RWPE2 (cell line): Measurements from ENCODE around the gene OAS3.

Source experiments
- ATAC-seq: fragments of 200-7000 bp; cut with Tn5 transposase; 3 replicates; pipeline ENCODE4 v1.9.1; 2021; ENCODE audit warnings: low read depth
- DNase-seq: peaks from one replicate; pipeline ENCODE4 v3.0.0-alpha.2; 2020; ENCODE audit warnings: low spot score
- H3K27ac ChIP-seq: fragments of 450-650 bp; 2 replicates; pipeline ENCODE4 v1.5.1; 2017; ENCODE audit warnings: mild to moderate bottlenecking; ENCODE audit not compliant: poor library complexity, severe bottlenecking
- H3K27me3 ChIP-seq: fragments of 250-450 bp; sonication (Bioruptor Pico); 2 replicates; pipeline ENCODE4 v1.5.1; 2021; ENCODE audit warnings: mild to moderate bottlenecking, moderate library complexity; ENCODE audit not compliant: insufficient read depth, poor library complexity, severe bottlenecking
- H3K36me3 ChIP-seq: fragments of 250-450 bp; sonication (Bioruptor Pico); 2 replicates; pipeline ENCODE4 v1.5.1; 2020; ENCODE audit warnings: low read depth, mild to moderate bottlenecking, moderate library complexity
- H3K4me1 ChIP-seq: fragments of 250-450 bp; sonication (Bioruptor Pico); 2 replicates; pipeline ENCODE4 v1.5.1; 2021; ENCODE audit warnings: mild to moderate bottlenecking, moderate library complexity; ENCODE audit not compliant: insufficient read depth, poor library complexity, severe bottlenecking
- H3K4me3 ChIP-seq: fragments of 250-450 bp; sonication (Bioruptor Pico); 2 replicates; pipeline ENCODE4 v1.5.1; 2021; ENCODE audit warnings: mild to moderate bottlenecking, moderate library complexity; ENCODE audit not compliant: severe bottlenecking
- H3K9me3 ChIP-seq: fragments of 250-450 bp; sonication (Bioruptor Pico); 2 replicates; pipeline ENCODE4 v1.5.1; 2021; ENCODE audit warnings: mild to moderate bottlenecking, moderate library complexity; ENCODE audit not compliant: severe bottlenecking
- TF ChIP-seq, protein P1 (sequence below): fragments of 450-650 bp; IDR thresholded peaks from one replicate; pipeline ENCODE4 v1.5.1; 2017; ENCODE audit warnings: mild to moderate bottlenecking, moderate library complexity; ENCODE audit not compliant: poor library complexity, severe bottlenecking

OAS3 gene

DNA sequence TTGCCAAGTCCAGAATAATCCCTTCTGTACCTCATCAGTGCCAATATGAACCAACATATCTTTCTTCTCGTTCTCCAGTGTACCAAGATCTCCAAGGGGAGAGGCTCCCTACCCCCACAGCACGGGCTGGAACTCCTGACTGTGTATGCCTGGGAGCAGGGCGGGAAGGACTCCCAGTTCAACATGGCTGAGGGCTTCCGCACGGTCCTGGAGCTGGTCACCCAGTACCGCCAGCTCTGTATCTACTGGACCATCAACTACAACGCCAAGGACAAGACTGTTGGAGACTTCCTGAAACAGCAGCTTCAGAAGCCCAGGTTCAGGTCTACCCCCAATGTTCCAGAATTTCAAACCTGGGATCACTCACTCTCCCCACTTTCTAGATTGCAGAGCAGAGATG, 29.6 kb downstream of the OAS3 start:
- DNase-seq (no peak), ATAC-seq (no peak)
- H3K4me3 ChIP-seq: no peak overlapping the region
- H3K36me3 ChIP-seq: peaks cover 8% of the 10 kb centered on the region
- H3K4me1 ChIP-seq: no peaks in the 10 kb centered on the region
- H3K9me3 ChIP-seq: no peaks in the 10 kb centered on the region
- H3K27ac ChIP-seq: no peak overlapping the region
- H3K27me3 ChIP-seq: no peaks in the 10 kb centered on the region
- TF ChIP-seq, protein P1, sequence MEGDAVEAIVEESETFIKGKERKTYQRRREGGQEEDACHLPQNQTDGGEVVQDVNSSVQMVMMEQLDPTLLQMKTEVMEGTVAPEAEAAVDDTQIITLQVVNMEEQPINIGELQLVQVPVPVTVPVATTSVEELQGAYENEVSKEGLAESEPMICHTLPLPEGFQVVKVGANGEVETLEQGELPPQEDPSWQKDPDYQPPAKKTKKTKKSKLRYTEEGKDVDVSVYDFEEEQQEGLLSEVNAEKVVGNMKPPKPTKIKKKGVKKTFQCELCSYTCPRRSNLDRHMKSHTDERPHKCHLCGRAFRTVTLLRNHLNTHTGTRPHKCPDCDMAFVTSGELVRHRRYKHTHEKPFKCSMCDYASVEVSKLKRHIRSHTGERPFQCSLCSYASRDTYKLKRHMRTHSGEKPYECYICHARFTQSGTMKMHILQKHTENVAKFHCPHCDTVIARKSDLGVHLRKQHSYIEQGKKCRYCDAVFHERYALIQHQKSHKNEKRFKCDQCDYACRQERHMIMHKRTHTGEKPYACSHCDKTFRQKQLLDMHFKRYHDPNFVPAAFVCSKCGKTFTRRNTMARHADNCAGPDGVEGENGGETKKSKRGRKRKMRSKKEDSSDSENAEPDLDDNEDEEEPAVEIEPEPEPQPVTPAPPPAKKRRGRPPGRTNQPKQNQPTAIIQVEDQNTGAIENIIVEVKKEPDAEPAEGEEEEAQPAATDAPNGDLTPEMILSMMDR: no peak

DNA sequence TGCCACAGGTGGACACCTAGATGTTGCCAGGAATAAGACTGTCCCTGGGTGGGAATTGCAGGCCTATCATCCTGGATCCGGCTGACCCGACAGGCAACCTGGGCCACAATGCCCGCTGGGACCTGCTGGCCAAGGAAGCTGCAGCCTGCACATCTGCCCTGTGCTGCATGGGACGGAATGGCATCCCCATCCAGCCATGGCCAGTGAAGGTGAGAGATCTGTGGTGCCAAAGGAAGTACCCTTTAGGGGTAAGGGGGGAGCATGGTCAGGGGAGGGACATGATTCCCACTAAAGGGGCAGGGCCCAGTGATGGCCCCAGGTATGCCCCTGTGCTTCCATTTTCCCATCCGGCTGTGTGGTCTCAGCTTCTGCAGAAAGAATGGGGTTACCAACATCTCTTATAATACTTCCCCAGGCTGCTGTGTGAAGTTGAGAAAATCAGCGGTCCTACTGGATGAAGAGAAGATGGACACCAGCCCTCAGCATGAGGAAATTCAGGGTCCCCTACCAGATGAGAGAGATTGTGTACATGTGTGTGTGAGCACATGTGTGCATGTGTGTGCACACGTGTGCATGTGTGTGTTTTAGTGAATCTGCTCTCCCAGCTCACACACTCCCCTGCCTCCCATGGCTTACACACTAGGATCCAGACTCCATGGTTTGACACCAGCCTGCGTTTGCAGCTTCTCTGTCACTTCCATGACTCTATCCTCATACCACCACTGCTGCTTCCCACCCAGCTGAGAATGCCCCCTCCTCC, 31.5 kb downstream of the OAS3 start:
- H3K27ac ChIP-seq: no peak overlapping the region
- ATAC-seq: no peak
- H3K4me3 ChIP-seq: no peak overlapping the region
- H3K27me3 ChIP-seq: no peaks in the 10 kb centered on the region
- no peaks in the 10 kb centered on the region for H3K4me1 ChIP-seq
- H3K9me3 ChIP-seq: no peaks in the 10 kb centered on the region
- no peak for DNase-seq
- H3K36me3 ChIP-seq: peaks cover 4% of the 10 kb centered on the region
- TF ChIP-seq, protein P1: no peak

DNA sequence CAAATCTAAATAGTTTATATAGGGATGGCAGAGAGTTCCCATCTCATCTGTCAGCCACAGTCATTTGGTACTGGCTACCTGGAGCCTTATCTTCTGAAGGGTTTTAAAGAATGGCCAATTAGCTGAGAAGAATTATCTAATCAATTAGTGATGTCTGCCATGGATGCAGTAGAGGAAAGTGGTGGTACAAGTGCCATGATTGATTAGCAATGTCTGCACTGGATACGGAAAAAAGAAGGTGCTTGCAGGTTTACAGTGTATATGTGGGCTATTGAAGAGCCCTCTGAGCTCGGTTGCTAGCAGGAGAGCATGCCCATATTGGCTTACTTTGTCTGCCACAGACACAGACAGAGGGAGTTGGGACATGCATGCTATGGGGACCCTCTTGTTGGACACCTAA, 32.1 kb downstream of the OAS3 start:
- no peak for ATAC-seq
- Histone ChIP-seq H3K27ac (no peak overlapping the region), H3K27me3 (no peaks in the 10 kb centered on the region), H3K9me3 (no peaks in the 10 kb centered on the region), H3K4me1 (no peaks in the 10 kb centered on the region), H3K36me3 (no peaks in the 10 kb centered on the region; the same call in 1 of the 2 replicates), H3K4me3 (no peak overlapping the region)
- no peak for DNase-seq
- TF ChIP-seq, protein P1: no peak

DNA sequence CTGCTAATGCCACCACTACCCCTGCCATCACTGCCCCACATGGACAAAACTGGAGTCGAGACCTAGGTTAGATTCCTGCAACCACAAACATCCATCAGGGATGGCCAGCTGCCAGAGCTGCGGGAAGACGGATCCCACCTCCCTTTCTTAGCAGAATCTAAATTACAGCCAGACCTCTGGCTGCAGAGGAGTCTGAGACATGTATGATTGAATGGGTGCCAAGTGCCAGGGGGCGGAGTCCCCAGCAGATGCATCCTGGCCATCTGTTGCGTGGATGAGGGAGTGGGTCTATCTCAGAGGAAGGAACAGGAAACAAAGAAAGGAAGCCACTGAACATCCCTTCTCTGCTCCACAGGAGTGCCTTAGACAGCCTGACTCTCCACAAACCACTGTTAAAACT, 33.0 kb downstream of the OAS3 start:
- TF ChIP-seq, protein P1: no peak
- Histone ChIP-seq H3K36me3 (no peaks in the 10 kb centered on the region; the same call in 1 of the 2 replicates), H3K4me3 (no peak overlapping the region), H3K9me3 (no peaks in the 10 kb centered on the region), H3K27me3 (no peaks in the 10 kb centered on the region), H3K27ac (no peak overlapping the region), H3K4me1 (no peaks in the 10 kb centered on the region)
- DNase-seq: no peak
- ATAC-seq: no peak
